ENCODE results near the gene TP53I3. TPM values are rescaled to one million over a fixed set of nuclear protein-coding genes. Genes with fewer than 3 reads are reported as not detected.

The TP53I3 gene, protein sequence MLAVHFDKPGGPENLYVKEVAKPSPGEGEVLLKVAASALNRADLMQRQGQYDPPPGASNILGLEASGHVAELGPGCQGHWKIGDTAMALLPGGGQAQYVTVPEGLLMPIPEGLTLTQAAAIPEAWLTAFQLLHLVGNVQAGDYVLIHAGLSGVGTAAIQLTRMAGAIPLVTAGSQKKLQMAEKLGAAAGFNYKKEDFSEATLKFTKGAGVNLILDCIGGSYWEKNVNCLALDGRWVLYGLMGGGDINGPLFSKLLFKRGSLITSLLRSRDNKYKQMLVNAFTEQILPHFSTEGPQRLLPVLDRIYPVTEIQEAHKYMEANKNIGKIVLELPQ
- total RNA-seq: 75.9 and 96.6 TPM in 2 replicates

DNA sequence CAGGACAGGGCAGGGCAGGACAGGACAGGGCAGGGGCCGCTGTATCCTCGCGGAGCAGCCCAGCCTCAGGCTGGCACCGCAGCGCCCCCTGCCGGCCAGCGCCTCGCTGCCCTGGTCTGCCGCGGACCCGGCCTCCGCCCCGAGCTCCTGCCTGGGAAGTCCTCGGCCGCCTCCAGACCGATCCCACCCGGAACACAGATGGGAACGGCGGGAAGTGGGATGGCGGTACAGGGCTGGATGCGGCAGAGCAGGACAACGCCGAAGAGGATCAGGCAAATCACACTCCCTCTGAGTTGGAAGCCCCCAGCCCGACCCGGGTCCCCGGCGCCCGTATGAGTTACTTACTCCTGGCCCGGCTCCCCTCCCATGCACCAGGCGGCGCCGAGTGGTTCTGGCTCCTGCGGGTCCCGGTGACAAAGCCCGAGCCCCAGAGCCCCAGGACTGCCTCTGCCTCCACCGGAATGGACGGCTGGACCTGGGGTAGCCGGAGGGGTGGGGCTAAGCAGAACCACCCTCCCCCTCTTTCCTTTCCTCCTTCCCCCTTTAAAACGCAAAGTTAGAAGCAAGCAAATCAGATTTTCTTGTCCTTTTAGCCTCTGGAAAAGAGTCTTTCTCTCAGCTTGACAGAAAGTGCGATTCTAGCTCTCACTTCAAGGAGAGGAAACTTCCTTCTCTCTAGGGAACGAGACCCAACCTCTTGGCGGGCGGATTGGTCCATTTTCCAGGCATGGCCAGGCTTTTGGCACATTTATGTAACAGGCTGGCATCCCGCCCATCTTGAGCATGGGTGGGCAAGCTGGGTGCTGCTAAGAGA, at the start of gene TP53I3:
Gene TP53I3 (minus strand): TSS at position 449 of the 814 bp plus-strand sequence. CDS start 508 bp downstream, outside the sequence.

DNA sequence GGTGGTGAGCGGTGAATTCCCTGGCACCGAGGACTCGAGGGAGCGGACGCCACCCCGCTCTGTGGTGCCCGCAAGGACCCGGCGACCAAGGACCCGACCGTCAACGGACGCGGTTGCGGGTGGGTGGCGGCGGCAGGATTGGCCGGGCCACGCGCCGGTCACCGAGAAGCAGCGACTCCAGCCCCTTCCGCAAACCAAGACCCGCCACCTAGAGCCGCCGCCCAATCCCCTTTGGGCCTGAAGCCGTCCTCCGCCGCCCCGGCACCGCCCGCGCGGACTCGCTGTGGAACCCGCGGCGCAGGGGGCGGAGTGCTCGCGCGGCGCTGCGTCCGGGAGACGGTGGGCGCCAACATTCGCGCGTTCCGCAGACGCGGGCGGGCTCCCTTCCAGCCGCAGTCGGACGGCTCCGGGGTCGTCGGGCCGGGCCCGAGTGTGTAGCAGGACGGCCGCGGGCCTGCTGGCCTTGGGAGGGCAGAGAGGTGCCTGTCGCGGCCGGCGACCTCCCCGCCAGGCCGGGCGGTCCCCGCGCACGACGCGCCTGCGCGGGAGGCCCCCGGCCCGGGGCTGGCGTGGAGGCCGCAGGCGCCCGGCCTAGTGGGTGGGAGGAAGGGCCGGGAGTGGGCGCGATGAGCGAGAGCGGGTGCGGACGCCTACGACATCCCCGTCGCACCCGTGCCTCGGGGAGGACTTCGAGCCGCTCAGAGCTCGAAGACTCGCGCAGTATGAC, 38.7 kb upstream of the TP53I3 start, which contains the start of the genes FAM228B and PFN4:
Gene FAM228B (plus strand): TSS at position 275 of the 727 bp plus-strand sequence. CDS start 893 bp downstream, outside the sequence.
Gene PFN4 (minus strand): TSS at position 140 of the 727 bp plus-strand sequence. CDS start 799 bp downstream, outside the sequence.

DNA sequence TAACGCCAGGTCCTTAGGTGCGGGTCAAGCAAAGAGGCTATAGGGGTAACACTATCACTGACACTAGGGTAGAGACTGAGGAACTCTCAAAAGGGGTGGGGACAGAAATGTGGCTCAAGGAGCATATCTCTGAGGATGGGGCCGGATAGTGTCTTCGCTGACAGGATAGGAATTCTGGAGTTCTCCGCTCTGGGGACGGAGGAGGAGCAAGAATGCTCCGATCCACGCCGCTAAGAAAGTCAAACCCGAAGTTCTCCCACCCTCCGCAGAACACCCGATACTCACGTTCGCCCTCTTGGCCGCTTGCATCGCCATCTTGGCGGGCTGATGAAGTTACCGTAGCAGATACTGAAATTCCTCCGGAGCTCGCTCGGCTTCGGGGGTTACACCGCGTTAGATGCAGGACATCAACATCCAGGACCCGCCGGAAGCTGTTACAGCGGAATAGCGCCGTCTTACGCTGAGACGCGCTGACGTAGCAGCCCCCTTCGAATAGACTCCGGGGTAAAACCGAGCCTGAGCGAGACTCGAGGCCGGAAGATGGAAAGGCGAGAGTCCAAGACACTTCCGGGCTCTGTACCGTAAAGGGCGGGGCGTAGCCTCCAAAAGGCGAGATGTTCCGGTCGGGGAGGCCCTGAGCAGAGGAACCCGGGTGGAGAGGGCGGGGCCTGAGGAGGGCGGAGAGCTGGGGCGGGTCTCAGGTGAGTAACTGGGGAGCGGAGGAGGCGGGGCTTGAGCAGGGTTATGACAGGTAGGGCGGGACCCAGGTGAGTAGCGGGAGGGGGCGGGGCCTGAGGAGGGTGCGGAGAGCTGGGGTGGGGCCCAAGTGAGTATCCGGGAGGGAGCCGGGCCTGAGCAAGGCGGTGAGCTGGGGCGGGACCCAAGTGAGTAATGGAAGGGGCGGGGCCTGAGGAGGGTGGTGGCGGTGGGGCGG, 8.5 kb downstream of the TP53I3 start, which contains the start of gene SF3B6:
Gene SF3B6 (minus strand): TSS at position 412 of the 934 bp plus-strand sequence. CDS start 97 bp downstream, at position 315.

DNA sequence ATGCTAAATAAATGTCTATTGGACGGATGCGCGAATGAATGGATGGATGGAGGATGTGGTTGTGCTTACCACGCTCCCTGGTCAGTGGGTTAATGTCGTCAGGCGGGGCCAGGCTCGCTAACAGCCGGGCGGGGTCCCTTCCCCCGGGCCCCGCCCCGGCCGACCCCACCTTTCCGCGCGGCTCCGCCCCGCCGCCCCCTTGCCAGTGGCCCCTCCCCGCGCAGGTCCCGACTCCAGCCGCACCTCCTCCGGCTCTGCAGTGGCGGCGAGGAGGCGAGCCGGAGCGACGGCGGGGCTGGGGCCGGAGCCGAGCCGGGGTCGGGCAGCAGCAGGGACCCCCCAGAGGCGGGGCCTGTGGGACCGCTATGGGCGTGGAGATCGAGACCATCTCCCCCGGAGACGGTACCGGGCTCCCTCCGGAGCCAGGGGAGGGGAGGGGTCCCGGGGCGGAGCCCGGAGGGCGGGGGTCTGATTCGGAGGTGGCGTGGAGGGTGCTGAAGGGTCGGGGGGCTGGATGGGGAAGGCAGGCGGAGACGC, 35.1 kb downstream of the TP53I3 start, which contains the start of gene FKBP1B:
Gene FKBP1B (plus strand): TSS at position 257 of the 537 bp plus-strand sequence. CDS start 109 bp downstream, at position 366.

DNA sequence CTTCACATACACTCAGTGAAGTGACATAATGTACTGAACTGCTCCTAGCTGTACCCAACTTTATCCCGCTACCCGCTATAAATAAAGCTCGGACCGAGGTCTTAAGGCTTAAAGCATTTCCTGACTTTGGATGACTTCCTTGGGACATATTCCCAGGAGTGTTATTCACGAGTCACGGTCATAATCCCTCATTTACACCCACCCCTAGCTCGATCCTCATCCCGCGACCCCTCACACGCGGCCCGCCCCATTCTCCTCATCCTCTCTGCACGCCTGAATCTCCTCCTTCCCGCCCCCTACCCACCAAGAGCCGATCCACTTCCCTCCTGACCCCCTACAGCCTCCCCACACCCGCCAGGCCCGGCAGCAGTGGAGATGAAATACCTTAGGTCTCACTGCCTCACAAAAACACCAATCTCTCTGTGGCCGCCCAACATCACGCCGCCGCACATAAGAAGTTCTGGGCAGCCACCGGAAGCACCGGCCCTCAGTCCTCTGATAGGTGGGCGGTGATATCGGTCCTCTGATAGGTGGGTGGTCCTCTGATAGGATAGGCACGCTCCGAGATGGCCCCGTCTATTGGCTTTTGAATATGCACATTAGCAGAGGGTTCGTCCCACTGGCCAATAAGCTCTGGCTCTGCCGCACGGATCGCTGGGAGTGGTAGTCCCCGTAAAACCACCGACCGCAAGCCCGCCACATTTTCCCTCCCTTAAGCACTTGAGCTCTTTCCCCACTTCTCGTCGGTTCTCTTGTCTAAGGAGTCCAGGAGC, 37.5 kb downstream of the TP53I3 start, which contains the start of gene WDCP:
Gene WDCP (minus strand): TSS at position 462 of the 773 bp plus-strand sequence. CDS start 7,897 bp downstream, outside the sequence.

Other genes starting within 250 kb of the TP53I3 start
- 2.0 and 2.8 TPM in 2 replicates for gene ATAD2B, start 157.7 kb downstream of the TP53I3 start, total RNA-seq
- gene UBXN2A, start 144.4 kb downstream of the TP53I3 start, total RNA-seq: 13.5 and 13.8 TPM in 2 replicates
- gene MFSD2B, start 74.7 kb downstream of the TP53I3 start, total RNA-seq: under 0.01 and 0.53 TPM in 2 replicates
- 10.1 and 11.7 TPM in 2 replicates for gene WDCP, start 37.4 kb downstream of the TP53I3 start, total RNA-seq
- 8.4 and 11.5 TPM in 2 replicates for gene FKBP1B, start 35.1 kb downstream of the TP53I3 start, total RNA-seq
- gene SF3B6, start 8.5 kb downstream of the TP53I3 start, total RNA-seq: 155 and 179 TPM in 2 replicates
- 1.1 and 2.0 TPM in 2 replicates for gene PFN4, start 38.5 kb upstream of the TP53I3 start, total RNA-seq
- 3.7 and 11.3 TPM in 2 replicates for gene FAM228B, start 38.6 kb upstream of the TP53I3 start, total RNA-seq
- under 0.01 TPM in 1 of 2 replicates, not detected in the other for gene FAM228A, start 90.2 kb upstream of the TP53I3 start, total RNA-seq

All from myometrial cell (primary cell).